HG02610 (cell line): ENCODE results near the gene GSC2.

ENCODE experiments used
- ATAC-seq: cut with Tn5 transposase; IDR thresholded peaks from one replicate; pipeline ENCODE4 v1.9.1; 2021; ENCODE audit warnings: mild to moderate bottlenecking, moderate library complexity; ENCODE audit not compliant: unreplicated experiment

GSC2 gene

DNA sequence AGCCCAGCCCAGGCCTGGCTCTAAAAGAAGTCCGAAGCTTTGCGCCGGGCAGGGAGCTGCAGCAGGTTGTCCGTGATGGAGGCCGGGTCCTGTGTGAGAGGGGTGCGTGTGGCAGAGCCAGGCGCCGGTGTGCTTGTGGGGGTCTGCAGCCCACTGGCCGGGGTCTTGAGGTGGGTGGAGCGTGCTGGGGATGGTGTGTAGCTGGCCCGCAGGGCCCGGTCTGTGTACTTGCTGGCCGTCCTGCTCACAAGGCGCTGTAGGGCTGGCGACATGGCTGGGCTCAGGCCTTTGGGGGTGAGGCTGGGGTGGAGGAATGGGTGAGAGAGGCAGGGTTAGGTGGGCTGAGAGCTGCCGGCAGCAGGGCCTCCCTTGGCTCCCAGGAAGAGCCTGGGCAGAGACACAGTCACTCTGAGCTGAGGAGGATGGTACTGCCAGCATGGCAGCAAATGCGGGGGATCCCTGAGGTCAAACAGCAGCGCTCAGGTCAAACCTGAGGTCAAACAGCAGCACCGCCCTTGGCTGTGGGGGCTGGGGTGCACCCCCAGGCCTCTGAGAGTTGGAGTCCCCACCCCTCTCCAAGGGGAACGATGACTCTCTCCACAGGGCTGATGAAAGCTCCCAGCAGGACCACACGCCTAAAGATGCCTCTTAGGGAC is 15.8 kb downstream of the GSC2 start:
- no peak for ATAC-seq

GRCh38 chr22:19133561-19133960 is 16.5 kb downstream of the GSC2 start:
- no peak for ATAC-seq

GRCh38 chr22:19132693-19133400 is 17.2 kb downstream of the GSC2 start:
- ATAC-seq = no peak

- no peak for ATAC-seq
These were observed 17.9 kb downstream of the GSC2 start for GRCh38 chr22:19132153-19132552.

DNA sequence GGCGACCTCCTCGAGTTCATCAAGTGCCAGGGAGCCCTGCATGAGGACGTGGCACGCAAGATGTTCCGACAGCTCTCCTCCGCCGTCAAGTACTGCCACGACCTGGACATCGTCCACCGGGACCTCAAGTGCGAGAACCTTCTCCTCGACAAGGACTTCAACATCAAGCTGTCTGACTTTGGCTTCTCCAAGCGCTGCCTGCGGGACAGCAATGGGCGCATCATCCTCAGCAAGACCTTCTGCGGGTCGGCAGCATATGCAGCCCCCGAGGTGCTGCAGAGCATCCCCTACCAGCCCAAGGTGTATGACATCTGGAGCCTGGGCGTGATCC is 18.4 kb downstream of the GSC2 start:
- no peak for ATAC-seq

DNA sequence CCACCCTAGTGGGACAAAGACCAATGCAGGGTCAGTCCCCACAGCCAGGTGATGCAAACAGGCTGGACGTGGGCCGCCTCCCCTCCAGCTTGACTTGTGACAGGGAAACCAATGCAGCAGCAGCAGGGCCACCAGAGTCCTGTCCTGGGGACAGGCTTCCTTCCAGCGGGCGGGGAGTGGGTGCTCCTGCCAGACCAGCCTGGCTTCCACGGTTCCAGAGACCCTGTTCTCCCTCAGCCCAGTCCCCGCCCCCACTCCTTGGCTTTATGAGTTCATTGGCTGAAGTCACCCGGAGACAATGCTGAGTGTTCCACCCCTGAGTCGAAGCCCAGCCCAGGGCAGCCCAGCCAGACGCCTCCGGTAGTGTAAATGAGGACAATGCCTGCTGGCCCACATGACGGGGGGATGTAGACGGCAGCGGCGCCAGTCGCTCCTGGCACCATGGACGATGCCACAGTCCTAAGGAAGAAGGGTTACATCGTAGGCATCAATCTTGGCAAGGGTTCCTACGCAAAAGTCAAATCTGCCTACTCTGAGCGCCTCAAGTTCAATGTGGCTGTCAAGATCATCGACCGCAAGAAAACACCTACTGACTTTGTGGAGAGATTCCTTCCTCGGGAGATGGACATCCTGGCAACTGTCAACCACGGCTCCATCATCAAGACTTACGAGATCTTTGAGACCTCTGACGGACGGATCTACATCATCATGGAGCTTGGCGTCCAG is 19.0 kb downstream of the GSC2 start, which contains the start of gene TSSK2:
TSS of gene TSSK2 (plus strand) at position 350 of the 726 bp plus-strand sequence. CDS start at position 442, 92 bp downstream.
- ATAC-seq = no peak

- no peak for ATAC-seq
These were observed 20.2 kb downstream of the GSC2 start for GRCh38 chr22:19129871-19130270.

DNA sequence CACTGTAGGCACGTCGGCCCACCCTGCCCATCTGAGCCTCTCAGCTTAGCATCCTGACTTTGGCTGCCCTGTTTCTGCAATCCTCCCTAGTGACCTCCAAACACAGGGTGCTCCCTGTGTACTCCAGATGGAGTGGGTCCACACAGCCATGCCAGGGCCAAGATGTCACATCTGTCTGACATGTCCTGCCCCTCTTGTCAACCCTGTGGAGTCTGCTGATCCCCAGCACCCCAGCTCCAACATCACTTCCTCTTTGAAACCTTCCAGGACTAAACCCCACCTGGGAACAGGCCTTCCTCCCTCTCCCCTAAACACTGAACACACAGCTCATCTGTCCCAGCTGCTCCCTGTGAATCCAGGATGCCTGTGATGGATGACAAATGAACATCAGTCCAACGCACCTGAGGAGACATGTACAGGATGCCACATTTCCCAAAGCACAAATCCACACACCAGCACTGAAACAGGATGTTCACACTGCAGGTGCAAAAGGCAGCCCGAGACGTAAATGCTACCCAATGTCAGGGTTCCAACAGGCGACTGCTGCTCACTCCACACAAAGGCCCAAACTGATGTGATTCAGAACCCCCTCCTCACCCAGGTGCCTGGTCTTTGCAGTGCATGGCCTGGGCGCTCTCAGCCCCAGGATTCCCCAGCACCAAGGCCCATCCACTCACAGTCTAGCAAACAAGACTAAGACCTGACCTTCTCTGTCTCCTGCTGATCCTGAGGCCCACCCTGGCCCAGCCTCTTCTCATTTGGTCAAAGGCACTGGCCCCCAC is 21.0 kb downstream of the GSC2 start:
- no peak for ATAC-seq

GRCh38 chr22:19128009-19128401 is 22.1 kb downstream of the GSC2 start:
- ATAC-seq = no peak

GRCh38 chr22:19127329-19128008 is 22.6 kb downstream of the GSC2 start:
- ATAC-seq = no peak

DNA sequence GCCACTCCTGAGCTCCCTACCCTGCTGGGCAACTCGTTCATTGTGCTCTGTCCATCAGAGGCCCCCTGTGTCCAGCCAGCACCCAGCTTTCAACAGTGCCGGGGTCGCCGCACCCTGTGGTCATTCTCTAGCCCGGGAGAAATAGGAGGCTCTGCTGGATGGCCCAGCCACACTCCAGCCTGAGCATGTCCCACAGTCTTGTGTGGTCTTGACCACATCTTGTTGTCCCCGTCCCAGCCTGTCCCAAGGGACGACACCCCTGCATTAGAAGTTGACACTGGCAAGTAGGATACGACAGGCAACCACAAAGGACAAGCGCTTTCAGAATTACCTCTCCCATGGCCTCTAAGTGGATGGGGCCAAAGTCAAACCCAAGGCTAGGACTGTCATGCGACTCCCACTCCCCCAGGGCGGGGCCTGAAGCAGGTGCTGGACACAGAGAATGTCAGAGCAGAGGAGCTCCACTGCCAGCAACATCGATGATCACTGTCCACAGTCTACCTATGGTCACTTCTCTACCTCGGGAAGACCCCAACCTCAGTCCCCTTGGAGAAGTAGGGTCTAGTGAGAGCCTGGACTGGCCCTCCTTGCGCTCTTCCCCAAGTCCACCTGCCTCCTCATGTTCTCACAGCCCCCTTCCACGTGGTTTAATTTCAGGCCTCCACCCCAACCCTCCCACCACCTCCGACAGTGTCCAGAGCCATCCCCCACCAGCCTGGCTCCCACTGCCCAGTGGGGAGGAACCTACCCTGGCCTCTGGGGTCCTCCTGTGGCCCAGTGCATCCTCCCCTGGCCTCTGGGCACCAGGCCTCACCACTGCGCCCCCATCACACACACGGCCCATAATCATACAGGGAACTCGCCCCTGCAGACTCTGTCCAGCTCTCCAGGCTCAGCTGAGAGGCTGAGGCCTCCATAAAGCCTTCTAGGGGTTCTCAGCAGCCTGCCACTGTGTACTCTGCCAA is 23.5 kb downstream of the GSC2 start:
- ATAC-seq = no peak

GRCh38 chr22:19125474-19126308 is 24.4 kb downstream of the GSC2 start:
- no peak for ATAC-seq

- ATAC-seq = no peak
These were observed 25.1 kb downstream of the GSC2 start for GRCh38 chr22:19125011-19125410.

DNA sequence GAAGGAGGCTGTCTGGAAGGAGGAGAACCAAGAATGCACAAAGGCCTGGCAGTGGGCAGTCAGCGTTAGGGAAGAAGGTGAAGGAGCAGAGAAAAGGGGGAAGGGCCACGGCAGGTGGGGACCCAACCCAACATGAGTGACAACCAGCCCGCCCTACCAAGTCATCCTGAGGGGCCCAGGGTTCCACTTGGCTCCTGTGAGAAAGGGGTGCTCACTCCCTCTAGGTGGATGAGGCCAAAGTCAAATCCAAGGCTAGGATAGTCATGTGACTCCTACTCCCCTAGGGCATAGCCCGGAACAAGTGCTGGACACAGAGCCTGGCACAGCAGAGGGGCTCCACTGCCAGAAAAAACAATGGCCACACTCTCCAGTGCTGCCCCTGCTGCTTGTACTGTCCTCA is 25.7 kb downstream of the GSC2 start:
- no peak for ATAC-seq

DNA sequence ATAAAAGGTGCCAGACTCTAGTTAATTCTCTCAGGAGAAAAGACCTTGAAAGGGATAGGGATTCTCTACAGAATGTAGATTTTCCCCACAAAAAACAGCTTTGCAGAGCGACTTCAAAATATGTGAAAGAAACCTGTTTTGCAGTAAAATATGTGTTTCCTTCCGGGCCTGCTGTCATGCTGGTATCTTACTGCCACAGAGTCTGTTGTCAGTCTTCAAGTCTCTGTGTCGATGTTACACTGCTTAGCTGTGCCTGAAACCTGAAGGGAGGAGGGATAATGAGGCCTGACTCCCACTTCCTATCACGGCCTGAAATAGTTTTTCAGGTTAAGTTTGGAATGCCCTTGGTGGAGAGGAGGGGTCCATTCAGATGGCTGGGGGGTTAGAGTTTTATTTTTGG is 26.2 kb downstream of the GSC2 start:
- no peak for ATAC-seq

DNA sequence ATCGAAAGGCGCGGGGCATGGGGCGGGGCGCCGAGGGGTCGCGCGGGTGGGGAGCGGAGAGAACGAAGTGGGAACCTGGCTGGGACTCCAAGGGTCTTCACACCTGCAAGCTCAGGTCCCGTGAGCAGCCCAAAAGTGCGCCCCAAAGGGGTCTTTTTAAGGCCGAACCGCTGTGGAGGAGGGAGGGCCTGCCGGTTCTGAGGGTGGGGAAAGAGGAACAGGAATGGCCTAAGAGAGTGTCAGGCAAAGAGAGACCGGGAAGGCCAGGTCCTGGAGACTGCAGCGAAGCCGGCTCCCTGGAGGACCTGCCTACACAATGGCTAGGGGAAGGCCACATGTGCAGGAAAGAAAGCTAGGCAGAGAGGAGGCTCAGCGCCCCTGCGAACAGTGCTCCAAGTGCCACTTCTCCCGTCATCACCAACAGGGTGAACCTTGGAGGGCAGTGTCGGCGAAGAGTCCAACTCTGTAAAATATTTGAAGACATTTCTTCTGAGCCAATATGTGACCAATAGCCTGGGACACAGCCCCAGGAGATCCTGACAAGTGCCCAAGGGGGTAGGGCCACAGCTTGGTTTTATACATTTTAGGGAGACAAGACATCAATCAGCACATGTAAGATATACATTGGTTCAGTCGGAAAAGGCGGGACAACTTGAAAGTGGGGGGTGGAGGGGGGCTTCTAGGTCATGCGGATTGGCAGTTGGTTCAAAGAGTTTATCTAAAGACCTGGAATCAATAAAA is 27.2 kb downstream of the GSC2 start:
- no peak for ATAC-seq

DNA sequence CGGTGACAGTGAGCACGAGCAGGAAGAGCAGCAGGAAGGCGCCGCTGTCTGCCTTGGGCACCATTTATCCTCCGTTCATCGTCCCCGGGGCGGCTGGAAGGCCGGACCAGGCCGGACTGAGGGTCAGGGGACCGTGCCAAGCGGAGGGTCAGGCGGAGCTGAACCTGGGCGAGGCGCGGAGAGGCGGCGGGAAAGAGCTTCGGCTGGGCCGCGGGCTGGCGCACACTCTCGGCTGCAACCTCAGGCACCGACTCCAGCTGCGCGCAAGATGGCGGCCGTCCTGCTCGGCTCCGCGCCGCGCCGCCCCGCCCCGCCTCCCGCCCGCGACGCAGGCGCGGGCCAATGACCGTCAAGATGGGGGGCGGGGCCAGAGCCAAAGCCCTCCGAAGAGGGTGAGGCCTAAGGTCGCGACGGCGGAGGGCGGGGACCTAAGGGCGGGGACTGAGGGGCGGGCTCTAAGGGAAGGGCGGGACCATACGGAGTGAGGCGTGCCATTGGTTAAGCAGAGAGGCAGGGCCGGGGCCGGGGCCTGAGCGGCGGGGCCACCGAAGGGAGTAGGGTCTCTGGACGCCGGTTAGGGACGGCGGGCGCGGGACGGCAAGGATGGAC is 27.8 kb downstream of the GSC2 start, which contains the start of gene DGCR2:
TSS of gene DGCR2 (minus strand) at position 270 of the 609 bp plus-strand sequence. CDS start at position 64, 206 bp downstream.
- ATAC-seq = peak; percentile 88
